ENCODE data around the gene PRICKLE1.

Gene PRICKLE1

DNA sequence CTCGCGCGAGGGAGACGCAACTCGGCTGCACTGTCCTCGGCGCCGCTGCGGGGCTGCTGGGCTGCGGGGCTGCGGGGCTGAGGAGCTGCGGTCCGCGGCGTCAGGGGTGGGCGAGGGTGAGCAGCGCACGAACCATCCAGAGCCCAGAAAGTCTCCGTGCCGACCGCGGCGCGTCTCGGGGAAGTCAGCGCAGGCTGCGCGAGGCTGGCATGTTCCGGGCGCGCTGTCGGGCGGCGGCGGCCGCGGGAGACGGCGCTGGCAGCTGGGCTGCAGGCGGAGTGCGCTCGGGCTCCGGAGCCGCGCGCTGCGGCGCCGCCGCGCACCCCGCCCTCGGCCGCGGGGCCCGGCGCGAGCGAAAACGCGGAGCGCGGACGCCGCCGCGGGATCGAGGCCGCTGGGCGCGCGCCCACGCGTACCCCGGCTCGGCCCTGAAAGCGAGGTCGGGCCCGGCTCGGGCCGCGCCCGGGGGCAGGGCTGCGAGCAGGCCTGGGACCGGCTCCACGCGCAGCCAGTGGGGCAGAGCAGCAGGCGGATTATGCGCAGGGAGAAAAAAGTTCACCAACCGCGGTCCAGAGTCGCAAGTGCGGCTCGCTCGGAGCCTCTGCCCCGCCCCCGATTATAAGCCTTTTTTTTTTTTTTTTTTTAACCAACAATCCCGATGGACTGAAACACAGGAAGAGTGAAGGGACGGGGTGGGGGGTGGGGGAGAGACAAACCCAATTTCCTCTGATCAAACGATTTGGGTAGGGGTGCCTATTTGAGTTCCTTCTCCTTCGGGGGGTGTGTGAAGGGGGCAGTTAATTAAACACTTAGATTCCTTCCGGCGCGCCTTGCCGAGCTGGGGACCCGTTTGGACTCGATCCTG is at the start of gene PRICKLE1:
TSS of gene PRICKLE1 (minus strand) at position 282 of the 865 bp plus-strand sequence. CDS start 117,230 bp downstream, outside the sequence.
- ATAC-seq (replicated peaks) (peak; percentile 82 to 87), DNase-seq (peak; percentile 35)
- Mint-ChIP-seq H3K36me3 (no peaks in the 10 kb centered on the region), H3K9me3 (no peaks in the 10 kb centered on the region), H3K4me1 (peaks cover 11 to 17% of the 10 kb centered on the region in 2 donors), H3K27me3 (peaks cover 43 to 61% of the 10 kb centered on the region in 2 donors), H3K27ac (peak within 1 kb of the TSS; percentile 31), H3K4me3 (peak within 1 kb of the TSS; percentile 81 to 82)

DNA sequence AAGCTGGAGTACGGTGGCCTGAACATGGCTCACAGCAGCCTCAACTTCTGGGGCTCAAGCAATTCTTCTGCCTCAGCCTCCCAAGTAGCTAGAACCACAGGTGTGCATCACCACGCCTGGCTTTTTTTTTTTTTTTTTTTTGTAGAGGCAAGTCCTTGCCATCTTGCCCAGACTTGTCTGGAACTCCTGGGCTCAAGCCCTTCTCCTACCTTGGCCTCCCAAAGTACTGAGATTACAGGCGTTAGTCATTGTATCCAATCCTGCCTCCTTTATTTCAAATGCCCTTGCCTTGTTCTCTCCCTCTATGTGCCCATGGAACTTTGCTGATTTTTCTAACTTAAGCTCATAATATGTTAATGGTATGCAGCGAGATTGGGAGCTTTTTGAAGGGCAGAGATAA is 49.2 kb upstream of the PRICKLE1 start:
- Mint-ChIP-seq H3K9me3 (no peaks in the 10 kb centered on the region), H3K27ac (no peak overlapping the region), H3K27me3 (peaks cover 10 to 12% of the 10 kb centered on the region in 2 donors), H3K4me3 (no peak overlapping the region), H3K36me3 (no peaks in the 10 kb centered on the region), H3K4me1 (no peaks in the 10 kb centered on the region)
- ATAC-seq (replicated peaks) (no peak), DNase-seq (no peak)

DNA sequence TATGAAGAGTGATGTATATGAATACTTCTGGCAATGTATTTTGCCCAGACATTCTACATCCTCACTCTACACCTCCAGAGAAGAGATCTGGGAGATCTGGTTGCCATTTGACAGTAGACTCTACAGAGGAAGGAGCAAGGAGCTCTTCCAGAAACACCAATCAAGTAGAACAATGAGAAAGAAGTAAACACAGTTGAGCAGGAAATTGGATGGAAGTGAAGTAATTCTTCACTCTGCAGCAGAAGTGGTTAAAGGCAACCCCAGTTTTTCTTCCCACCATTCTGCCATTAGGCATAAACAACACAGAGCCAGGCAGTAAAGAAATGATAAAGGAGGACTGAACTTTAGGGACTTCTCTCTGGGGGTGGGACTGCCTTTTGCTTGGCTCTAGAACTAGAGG is 48.5 kb upstream of the PRICKLE1 start:
- H3K27me3 Mint-ChIP-seq = peaks cover 10 to 12% of the 10 kb centered on the region in 2 donors
- ATAC-seq (replicated peaks) (no peak), DNase-seq (no peak)
- no peak overlapping the region for H3K27ac Mint-ChIP-seq
- H3K9me3 Mint-ChIP-seq = no peaks in the 10 kb centered on the region
- H3K4me3 Mint-ChIP-seq = no peak overlapping the region
- H3K4me1 Mint-ChIP-seq = no peaks in the 10 kb centered on the region
- no peaks in the 10 kb centered on the region for H3K36me3 Mint-ChIP-seq

DNA sequence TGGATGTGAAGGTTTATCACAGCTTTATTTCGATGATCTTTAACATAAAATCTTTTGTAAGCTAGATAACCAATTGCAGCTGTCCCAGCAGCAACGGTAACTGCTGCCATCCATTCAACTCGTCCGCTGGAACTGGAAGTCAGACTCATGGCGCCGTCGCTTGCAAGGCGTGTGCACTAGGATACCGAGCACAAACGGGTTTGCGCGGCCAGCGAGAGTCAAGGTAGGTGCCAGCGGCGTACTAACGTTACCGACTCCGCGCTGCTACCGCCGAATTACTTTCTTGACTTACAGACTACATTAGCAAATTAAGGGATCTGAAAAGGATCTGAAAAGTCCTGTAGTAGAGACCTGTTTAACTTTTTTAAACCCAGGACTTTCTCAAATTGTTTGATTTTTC is 47.4 kb upstream of the PRICKLE1 start:
- no peak overlapping the region for H3K27ac Mint-ChIP-seq
- H3K27me3 Mint-ChIP-seq = peaks cover 10 to 12% of the 10 kb centered on the region in 2 donors
- no peaks in the 10 kb centered on the region for H3K4me1 Mint-ChIP-seq
- H3K36me3 Mint-ChIP-seq = no peaks in the 10 kb centered on the region
- H3K9me3 Mint-ChIP-seq = no peaks in the 10 kb centered on the region
- H3K4me3 Mint-ChIP-seq = no peak overlapping the region
- no peak for DNase-seq
- no peak for ATAC-seq (replicated peaks)

DNA sequence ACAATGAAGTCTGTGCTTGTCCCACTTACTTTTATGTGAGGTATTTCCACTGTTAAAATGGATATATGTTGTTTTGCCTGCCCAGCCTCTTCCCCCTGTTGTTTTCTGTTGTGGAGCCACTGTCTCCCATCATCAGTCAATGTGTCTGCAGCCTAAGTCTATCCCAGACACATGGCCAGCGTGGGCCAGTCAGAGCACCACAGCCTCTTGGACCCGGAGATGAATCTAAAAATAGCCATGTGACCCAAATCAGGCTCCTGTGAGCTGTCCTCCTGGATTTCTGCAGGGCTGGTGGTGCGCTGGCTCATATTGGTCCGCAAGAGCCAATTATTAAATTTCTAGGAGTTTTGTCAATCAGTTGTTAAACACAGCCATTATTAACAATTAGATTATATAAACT is 44.0 kb upstream of the PRICKLE1 start:
- DNase-seq (no peak), ATAC-seq (replicated peaks) (no peak)
- Mint-ChIP-seq H3K36me3 (no peaks in the 10 kb centered on the region), H3K4me1 (no peaks in the 10 kb centered on the region), H3K27ac (no peak overlapping the region), H3K9me3 (peaks cover 0 to 1% of the 10 kb centered on the region in 2 donors), H3K27me3 (peaks cover 5 to 8% of the 10 kb centered on the region in 2 donors), H3K4me3 (no peak overlapping the region)

GRCh38 chr12:42631513-42631912 is 42.0 kb upstream of the PRICKLE1 start:
- H3K36me3 Mint-ChIP-seq = no peaks in the 10 kb centered on the region
- DNase-seq (no peak), ATAC-seq (replicated peaks) (no peak)
- no peak overlapping the region for H3K4me3 Mint-ChIP-seq
- no peak overlapping the region for H3K27ac Mint-ChIP-seq
- H3K4me1 Mint-ChIP-seq = no peaks in the 10 kb centered on the region
- peaks cover 5 to 10% of the 10 kb centered on the region in 2 donors for H3K27me3 Mint-ChIP-seq
- H3K9me3 Mint-ChIP-seq = peaks cover 0 to 2% of the 10 kb centered on the region in 2 donors

GRCh38 chr12:42630314-42630713 is 40.8 kb upstream of the PRICKLE1 start:
- H3K9me3 Mint-ChIP-seq = peaks cover 0 to 2% of the 10 kb centered on the region in 2 donors
- H3K27me3 Mint-ChIP-seq = peaks cover 5 to 6% of the 10 kb centered on the region in 2 donors
- no peaks in the 10 kb centered on the region for H3K4me1 Mint-ChIP-seq
- ATAC-seq (replicated peaks) (no peak), DNase-seq (no peak)
- no peak overlapping the region for H3K27ac Mint-ChIP-seq
- H3K36me3 Mint-ChIP-seq = no peaks in the 10 kb centered on the region
- H3K4me3 Mint-ChIP-seq = no peak overlapping the region

DNA sequence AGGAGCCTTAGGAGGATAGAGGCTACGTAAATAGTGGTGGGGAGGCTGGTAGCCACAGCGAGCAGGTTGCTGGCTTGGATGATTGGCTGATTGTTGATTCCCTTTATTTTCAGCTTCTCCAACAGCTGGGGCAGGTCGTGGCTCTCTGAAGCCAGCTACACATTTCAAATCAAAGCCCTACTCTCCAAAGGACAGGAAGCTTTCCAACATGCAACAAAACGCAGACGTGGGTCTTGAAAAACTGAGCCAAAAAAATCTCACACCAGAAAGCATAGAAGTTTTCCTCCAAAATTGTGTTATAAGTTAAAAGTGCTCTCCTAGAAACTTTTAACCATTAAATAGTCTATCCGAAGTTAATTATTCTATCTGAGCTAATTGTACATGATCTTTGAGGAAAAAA is 37.6 kb upstream of the PRICKLE1 start:
- H3K27ac Mint-ChIP-seq = no peak overlapping the region

DNA sequence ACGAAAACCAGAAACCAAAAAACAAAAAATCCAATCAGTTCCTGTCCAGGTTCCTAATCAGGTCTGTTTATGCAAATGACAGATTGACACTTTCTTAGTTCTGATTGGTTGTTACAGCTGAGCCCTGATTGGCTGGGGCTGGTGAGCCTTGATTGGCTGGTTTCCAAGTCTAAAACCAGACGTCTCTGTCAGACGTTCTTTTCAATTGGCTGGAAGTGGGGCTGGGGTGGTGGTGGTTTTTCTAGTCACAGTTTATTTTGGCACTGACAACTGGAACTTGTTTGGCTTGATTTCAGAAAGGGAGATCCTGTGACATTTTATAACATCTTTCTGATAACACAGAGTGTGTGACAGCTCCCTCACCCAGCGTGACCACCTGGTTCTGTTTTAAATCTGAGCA is 36.1 kb upstream of the PRICKLE1 start:
- ATAC-seq (replicated peaks) (no peak), DNase-seq (no peak)
- H3K4me3 Mint-ChIP-seq = no peak overlapping the region
- no peaks in the 10 kb centered on the region for H3K36me3 Mint-ChIP-seq
- peaks cover 0 to 5% of the 10 kb centered on the region in 2 donors for H3K9me3 Mint-ChIP-seq
- peaks cover 5 to 6% of the 10 kb centered on the region in 2 donors for H3K27me3 Mint-ChIP-seq
- no peaks in the 10 kb centered on the region for H3K4me1 Mint-ChIP-seq
- no peak overlapping the region for H3K27ac Mint-ChIP-seq

More for the DNA sequence above, 37.6 kb upstream of the PRICKLE1 start:
- DNase-seq (no peak), ATAC-seq (replicated peaks) (no peak)
- Mint-ChIP-seq H3K9me3 (peaks cover 0 to 5% of the 10 kb centered on the region in 2 donors), H3K27me3 (peaks cover 5 to 6% of the 10 kb centered on the region in 2 donors), H3K4me1 (no peaks in the 10 kb centered on the region), H3K4me3 (no peak overlapping the region), H3K36me3 (no peaks in the 10 kb centered on the region)

- H3K9me3 Mint-ChIP-seq = peaks cover 5 to 10% of the 10 kb centered on the region in 2 donors
These were observed 28.1 kb upstream of the PRICKLE1 start for GRCh38 chr12:42617622-42618021.

DNA sequence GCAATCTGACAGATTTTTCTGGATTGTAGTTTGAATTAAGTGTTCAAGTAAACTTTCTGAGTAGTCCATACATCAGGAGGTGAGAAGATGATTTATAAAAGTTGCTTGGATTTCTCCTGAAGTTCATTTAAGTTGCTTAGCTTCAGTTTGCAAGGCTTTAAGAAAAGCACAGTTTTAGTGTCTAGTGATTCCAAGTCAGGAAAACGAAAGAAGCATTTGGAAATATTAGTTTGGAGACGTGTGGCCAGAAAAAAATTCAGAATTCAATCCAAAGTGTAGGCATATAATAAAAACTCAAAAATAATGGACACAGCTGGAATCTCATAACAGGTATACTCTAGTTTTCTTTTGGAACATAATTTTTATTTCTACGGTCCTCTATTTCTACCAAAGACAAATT is 25.5 kb upstream of the PRICKLE1 start:
- peaks cover 0 to 2% of the 10 kb centered on the region in 2 donors for H3K36me3 Mint-ChIP-seq
- DNase-seq (no peak), ATAC-seq (replicated peaks) (no peak)
- H3K9me3 Mint-ChIP-seq = peaks cover 5 to 10% of the 10 kb centered on the region in 2 donors
- H3K27ac Mint-ChIP-seq = no peak overlapping the region
- H3K27me3 Mint-ChIP-seq = peaks cover 16 to 18% of the 10 kb centered on the region in 2 donors
- no peak overlapping the region for H3K4me3 Mint-ChIP-seq
- no peaks in the 10 kb centered on the region for H3K4me1 Mint-ChIP-seq

More at GRCh38 chr12:42617622-42618021, 28.1 kb upstream of the PRICKLE1 start:
- Mint-ChIP-seq H3K36me3 (no peaks in the 10 kb centered on the region), H3K4me1 (no peaks in the 10 kb centered on the region), H3K4me3 (no peak overlapping the region), H3K27me3 (peaks cover 9 to 10% of the 10 kb centered on the region in 2 donors), H3K27ac (no peak overlapping the region)
- ATAC-seq (replicated peaks) (no peak), DNase-seq (no peak)

DNA sequence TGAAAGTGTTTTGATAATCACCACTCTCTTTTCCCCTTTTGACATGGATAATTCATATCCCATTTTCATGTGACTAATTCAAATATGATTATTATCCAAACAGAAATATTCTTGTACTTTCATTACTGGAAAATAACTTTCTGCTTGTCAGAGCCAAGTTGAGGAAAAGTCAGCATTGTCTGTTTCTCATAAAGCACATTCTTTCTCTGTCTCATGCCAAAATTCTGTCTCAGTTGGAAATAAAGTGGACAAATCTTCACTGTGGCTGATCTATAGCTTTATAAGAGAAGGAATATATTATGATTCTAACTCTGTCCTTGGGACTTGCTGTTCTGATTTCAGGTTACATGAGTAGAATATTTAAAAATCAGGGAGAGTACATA is 22.7 kb upstream of the PRICKLE1 start:
- Mint-ChIP-seq H3K9me3 (peaks cover 0 to 2% of the 10 kb centered on the region in 2 donors), H3K27me3 (peaks cover 16 to 21% of the 10 kb centered on the region in 2 donors), H3K27ac (no peak overlapping the region), H3K4me1 (no peaks in the 10 kb centered on the region), H3K4me3 (no peak overlapping the region), H3K36me3 (peaks cover 0 to 2% of the 10 kb centered on the region in 2 donors)
- no peak for ATAC-seq (replicated peaks)
- no peak for DNase-seq

- Mint-ChIP-seq H3K36me3 (peaks cover 0 to 2% of the 10 kb centered on the region in 2 donors), H3K9me3 (peaks cover 0 to 2% of the 10 kb centered on the region in 2 donors), H3K27me3 (peaks cover 16 to 26% of the 10 kb centered on the region in 2 donors), H3K4me1 (no peaks in the 10 kb centered on the region), H3K4me3 (no peak overlapping the region), H3K27ac (no peak overlapping the region)
- no peak for ATAC-seq (replicated peaks)
- no peak for DNase-seq
These were observed 22.2 kb upstream of the PRICKLE1 start for GRCh38 chr12:42611571-42612230.

DNA sequence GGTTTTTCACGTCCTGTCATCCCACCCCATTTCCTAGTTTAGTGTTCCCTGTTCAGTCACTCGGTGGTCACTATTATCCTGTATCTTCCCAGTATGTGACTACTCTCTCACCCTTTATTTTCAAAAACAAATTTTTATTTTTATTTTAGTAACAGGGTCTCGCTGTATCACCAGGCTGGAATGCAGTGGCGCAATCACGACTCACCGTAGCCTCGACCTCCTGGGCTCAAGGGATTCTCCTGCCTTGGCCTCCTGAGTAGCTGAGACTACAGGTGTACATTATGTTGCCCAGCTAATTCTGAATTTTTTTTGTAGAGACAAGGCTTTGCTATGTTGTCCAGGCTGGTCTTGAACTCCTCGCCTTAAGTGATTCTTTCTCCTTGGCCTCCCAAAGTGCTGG is 20.1 kb upstream of the PRICKLE1 start:
- H3K4me1 Mint-ChIP-seq = no peaks in the 10 kb centered on the region
- no peaks in the 10 kb centered on the region for H3K9me3 Mint-ChIP-seq
- peaks cover 0 to 2% of the 10 kb centered on the region in 2 donors for H3K36me3 Mint-ChIP-seq
- ATAC-seq (replicated peaks) = no peak
- no peak overlapping the region for H3K4me3 Mint-ChIP-seq
- no peak overlapping the region for H3K27ac Mint-ChIP-seq
- H3K27me3 Mint-ChIP-seq = peaks cover 16 to 31% of the 10 kb centered on the region in 2 donors
- DNase-seq = no peak
